Duodenal mucosa (tissue), 2 donors: ENCODE results near the gene TGM2.
A peak's percentile ranks its signal among the peaks of the same experiment; 100 is the strongest.

Experiments
- H3K27ac ChIP-seq: one replicate; pipeline ENCODE4 v1.7.0; 2013; ENCODE audit warnings: low read depth, low read length
- H3K27me3 ChIP-seq, 2 donors: one replicate each; pipeline ENCODE4 v1.7.0; 2013; ENCODE audit warnings: low read length in 2 of 2, control low read depth in 1 of 2; ENCODE audit not compliant: insufficient read depth in 2 of 2, control insufficient read depth in 1 of 2
- H3K36me3 ChIP-seq, 2 donors: one replicate each; pipeline ENCODE4 v1.7.0; 2013; ENCODE audit warnings: low read length in 2 of 2, control low read depth in 1 of 2; ENCODE audit not compliant: insufficient read depth in 2 of 2, control insufficient read depth in 1 of 2
- H3K4me1 ChIP-seq, 2 donors: one replicate each; pipeline ENCODE4 v1.7.0; 2013; ENCODE audit warnings: low read length in 2 of 2, control low read depth in 1 of 2; ENCODE audit not compliant: insufficient read depth in 2 of 2, control insufficient read depth in 1 of 2
- H3K4me3 ChIP-seq, 2 donors: one replicate each; pipeline ENCODE4 v1.7.0; 2013; ENCODE audit warnings: low read length in 2 of 2, low read depth in 1 of 2
- H3K9ac ChIP-seq, 2 donors: one replicate each; pipeline ENCODE4 v1.7.0; 2013; ENCODE audit warnings: low read length in 2 of 2, low read depth in 1 of 2
- H3K9me3 ChIP-seq, 2 donors: one replicate each; pipeline ENCODE4 v1.7.0; 2013; ENCODE audit warnings: low read length in 2 of 2, control low read depth in 1 of 2; ENCODE audit not compliant: control insufficient read depth in 1 of 2

Gene TGM2

GRCh38 chr20:38116409-38117165, 48.5 kb downstream of the TGM2 start:
- Histone ChIP-seq H3K9ac (no peak overlapping the region), H3K4me1 (peaks cover 4 to 11% of the 10 kb centered on the region in 2 donors), H3K27me3 (no peaks in the 10 kb centered on the region), H3K9me3 (no peaks in the 10 kb centered on the region), H3K36me3 (no peaks in the 10 kb centered on the region), H3K4me3 (no peak overlapping the region), H3K27ac (no peak overlapping the region)

- H3K36me3 ChIP-seq: no peaks in the 10 kb centered on the region
- no peak overlapping the region for H3K9ac ChIP-seq
- H3K27ac ChIP-seq: no peak overlapping the region
- no peak overlapping the region for H3K4me3 ChIP-seq
- H3K9me3 ChIP-seq: no peaks in the 10 kb centered on the region
- H3K27me3 ChIP-seq: no peaks in the 10 kb centered on the region
- H3K4me1 ChIP-seq: peaks cover 4 to 11% of the 10 kb centered on the region in 2 donors
Observed at GRCh38 chr20:38115896-38116295, 49.2 kb downstream of the TGM2 start.

- no peak overlapping the region for H3K27ac ChIP-seq
- no peaks in the 10 kb centered on the region for H3K27me3 ChIP-seq
- H3K4me1 ChIP-seq: peaks cover 9 to 15% of the 10 kb centered on the region in 2 donors
- no peaks in the 10 kb centered on the region for H3K9me3 ChIP-seq
- H3K9ac ChIP-seq: no peak overlapping the region
- no peaks in the 10 kb centered on the region for H3K36me3 ChIP-seq
- no peak overlapping the region for H3K4me3 ChIP-seq
Observed at GRCh38 chr20:38115205-38115604, 49.9 kb downstream of the TGM2 start.

DNA sequence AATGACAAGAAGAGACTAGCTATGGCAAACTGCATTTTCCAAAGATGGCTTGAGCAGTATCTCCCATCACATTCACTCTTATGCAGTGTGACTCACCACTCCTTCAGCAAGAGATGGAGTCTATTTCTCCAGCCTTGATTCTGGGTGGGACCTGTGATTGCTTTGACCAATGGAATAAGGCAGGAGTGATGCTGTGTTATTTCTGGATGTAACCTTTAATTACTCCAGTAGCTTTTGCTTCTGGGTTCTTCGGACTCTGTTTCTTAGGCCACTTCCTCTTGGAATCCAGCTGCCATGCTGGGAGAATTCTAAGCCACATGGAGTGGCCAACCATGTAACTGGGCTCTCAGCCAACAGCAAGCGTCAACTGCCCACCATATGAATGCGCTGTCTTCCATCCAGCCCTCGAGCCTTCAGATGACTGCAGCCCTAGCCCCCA, 50.7 kb downstream of the TGM2 start:
- Histone ChIP-seq H3K4me3 (no peak overlapping the region), H3K9me3 (no peaks in the 10 kb centered on the region), H3K27me3 (no peaks in the 10 kb centered on the region), H3K9ac (no peak overlapping the region), H3K4me1 (peaks cover 16 to 24% of the 10 kb centered on the region in 2 donors), H3K27ac (no peak overlapping the region), H3K36me3 (no peaks in the 10 kb centered on the region)

GRCh38 chr20:38113401-38114325, 51.4 kb downstream of the TGM2 start:
- Histone ChIP-seq H3K9me3 (no peaks in the 10 kb centered on the region), H3K36me3 (no peaks in the 10 kb centered on the region), H3K4me3 (no peak overlapping the region), H3K9ac (no peak overlapping the region), H3K27ac (no peak overlapping the region), H3K4me1 (peaks cover 19 to 25% of the 10 kb centered on the region in 2 donors), H3K27me3 (no peaks in the 10 kb centered on the region)

- Histone ChIP-seq H3K9me3 (no peaks in the 10 kb centered on the region), H3K36me3 (no peaks in the 10 kb centered on the region), H3K27me3 (no peaks in the 10 kb centered on the region), H3K4me3 (no peak overlapping the region), H3K4me1 (peaks cover 21 to 25% of the 10 kb centered on the region in 2 donors), H3K9ac (no peak overlapping the region), H3K27ac (no peak overlapping the region)
Observed at GRCh38 chr20:38112930-38113294, 52.2 kb downstream of the TGM2 start.

DNA sequence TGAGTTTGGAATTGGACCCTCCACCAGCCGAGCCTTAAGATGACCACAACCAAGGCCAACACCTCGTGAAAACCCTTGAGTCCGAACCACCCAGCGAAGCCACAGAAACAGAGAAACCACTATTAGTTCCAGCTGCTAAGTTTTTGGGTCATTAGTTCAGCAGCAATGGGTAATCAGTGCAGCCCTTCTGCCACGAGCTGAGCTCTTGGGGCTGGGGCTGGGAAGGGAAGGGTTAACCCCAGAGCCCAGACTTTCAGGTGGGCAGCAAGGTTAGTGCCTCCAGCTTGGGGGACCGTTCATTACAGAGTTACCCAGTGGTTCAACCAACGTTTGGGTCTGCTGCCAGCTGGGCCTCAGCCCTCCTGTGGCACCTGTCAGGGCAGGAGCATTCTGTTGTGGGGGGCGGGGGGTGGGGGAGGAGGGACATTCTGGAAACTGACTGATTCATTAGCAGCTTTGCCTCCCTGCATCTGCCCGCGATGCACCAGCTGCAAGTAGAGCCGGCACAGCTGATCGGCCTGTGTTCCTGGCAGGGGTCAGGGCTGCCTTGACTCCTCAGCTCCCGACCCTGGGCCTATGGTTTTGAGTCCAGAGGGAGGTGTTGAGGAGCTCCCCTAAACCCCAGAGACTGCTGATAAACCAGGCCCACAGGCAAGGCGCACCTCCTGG, 52.7 kb downstream of the TGM2 start:
- H3K27ac ChIP-seq: no peak overlapping the region
- H3K36me3 ChIP-seq: no peaks in the 10 kb centered on the region
- H3K27me3 ChIP-seq: no peaks in the 10 kb centered on the region
- no peak overlapping the region for H3K4me3 ChIP-seq
- peaks cover 21 to 25% of the 10 kb centered on the region in 2 donors for H3K4me1 ChIP-seq
- no peak overlapping the region for H3K9ac ChIP-seq
- no peaks in the 10 kb centered on the region for H3K9me3 ChIP-seq

DNA sequence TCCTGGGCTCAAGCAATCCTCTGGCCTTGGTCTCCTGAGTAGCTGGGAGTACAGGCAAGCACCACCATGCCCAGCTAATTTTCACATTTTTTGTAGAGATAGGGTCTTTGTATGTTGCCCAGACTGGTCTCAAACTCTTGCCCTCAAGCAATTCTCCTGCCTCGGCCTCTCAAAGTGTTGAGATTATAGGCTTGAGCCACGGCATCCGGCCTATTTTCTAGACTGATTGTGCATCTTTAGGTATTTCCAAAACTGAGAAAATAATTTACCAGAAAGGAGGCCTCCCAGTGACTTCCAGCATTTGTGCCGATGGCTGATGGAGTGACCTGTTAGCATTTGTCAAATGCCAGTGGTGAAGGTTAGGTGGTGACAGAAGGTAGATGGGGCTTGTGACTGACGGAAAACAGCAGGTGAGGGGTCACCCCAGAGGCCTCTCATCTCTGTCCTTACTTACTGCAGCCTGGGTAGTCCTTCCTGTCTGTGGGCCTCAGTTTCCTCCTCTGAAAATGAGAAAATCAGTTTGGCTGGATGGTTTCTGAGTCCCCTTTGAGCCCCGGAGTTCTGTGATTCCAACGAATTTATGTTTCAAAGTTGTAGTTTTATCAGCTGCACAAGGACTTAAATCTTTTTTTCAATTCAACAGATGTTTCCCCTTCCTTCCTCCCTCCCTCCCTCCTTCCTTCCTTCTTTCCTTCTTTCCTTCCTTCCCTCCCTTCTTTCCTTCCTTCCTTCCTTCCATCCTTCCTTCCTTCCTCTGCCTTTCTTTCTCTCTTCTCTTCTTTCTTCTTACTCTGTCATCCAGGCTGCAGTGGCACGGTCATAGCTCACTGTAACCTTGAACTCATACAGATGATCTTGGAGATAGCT, 53.5 kb downstream of the TGM2 start:
- no peaks in the 10 kb centered on the region for H3K27me3 ChIP-seq
- H3K4me3 ChIP-seq: no peak overlapping the region
- H3K9ac ChIP-seq: no peak overlapping the region
- H3K4me1 ChIP-seq: peaks cover 21 to 25% of the 10 kb centered on the region in 2 donors
- H3K27ac ChIP-seq: no peak overlapping the region
- no peaks in the 10 kb centered on the region for H3K36me3 ChIP-seq
- H3K9me3 ChIP-seq: no peaks in the 10 kb centered on the region

DNA sequence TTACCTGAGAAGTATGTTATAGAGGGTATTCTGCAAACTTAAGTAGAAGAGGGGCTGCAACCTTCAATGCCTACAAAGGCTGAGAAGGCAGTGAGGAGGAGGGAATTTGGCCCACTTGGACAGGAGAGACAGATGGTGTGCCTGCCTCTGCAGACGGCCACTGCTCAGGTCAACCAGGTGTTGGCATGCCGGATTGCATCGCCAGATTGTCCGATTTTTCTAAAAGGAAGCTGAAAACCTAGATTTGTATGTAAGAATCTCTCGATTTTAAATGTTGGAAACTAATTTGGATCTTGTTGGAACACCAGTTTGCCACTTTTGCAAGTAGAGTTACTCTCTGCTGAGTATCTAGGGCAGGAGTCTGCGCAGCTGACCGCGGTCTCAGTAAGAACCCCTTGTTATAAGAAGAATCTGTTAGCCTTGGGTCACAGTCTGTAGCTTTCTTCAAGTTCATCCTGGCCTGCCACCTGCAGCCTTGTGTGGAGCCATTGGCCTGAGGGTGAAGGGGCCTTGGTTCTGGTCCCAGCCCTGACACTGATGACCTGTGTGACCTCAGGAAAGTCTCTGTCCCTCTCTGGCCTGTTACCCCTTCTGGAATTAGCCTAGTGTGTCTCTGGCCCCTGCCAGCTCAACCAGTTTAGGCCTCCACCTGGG, 54.4 kb downstream of the TGM2 start:
- peaks cover 21 to 25% of the 10 kb centered on the region in 2 donors for H3K4me1 ChIP-seq
- no peak overlapping the region for H3K4me3 ChIP-seq
- no peak overlapping the region for H3K9ac ChIP-seq
- no peaks in the 10 kb centered on the region for H3K9me3 ChIP-seq
- H3K36me3 ChIP-seq: no peaks in the 10 kb centered on the region
- H3K27ac ChIP-seq: peak overlapping the region; percentile 24
- H3K27me3 ChIP-seq: no peaks in the 10 kb centered on the region
